ENCODE results near the gene PMM1. TPM values are rescaled to one million over a fixed set of nuclear protein-coding genes. Genes with fewer than 3 reads are reported as not detected.

PMM1 gene
- polyA plus RNA-seq, 1 of the 3 experiments (the other 2 are of a cell fraction): 46.4 TPM

GRCh38 chr22:41551877-41552582, 37.6 kb downstream of the PMM1 start:
- CTCF ChIA-PET: no interaction called here
- 77% methylated on average over 9 of the region's 11 CpGs for WGBS (ENCODE audit: low lambda C conversion rate)
- H3K27ac ChIP-seq (ENCODE audit: low read depth in 2 of 2, low read length in 1 of 2): no peak overlapping the region
- no peaks in the 10 kb centered on the region for H3K27me3 ChIP-seq (ENCODE audit: insufficient read depth)
- H3K4me1 ChIP-seq (ENCODE audit: control insufficient read depth in 1 of 2, insufficient read depth in 2 of 2, low read depth in 1 of 2, low read length in 1 of 2): peaks cover 0 to 8% of the 10 kb centered on the region in 2 experiments; a peak in 1 of 4 replicates
- no peak overlapping the region for H2AFZ ChIP-seq (ENCODE audit: low read depth)
- H3K9me3 ChIP-seq: no peaks in the 10 kb centered on the region
- DNase-seq: no peak
- H4K20me1 ChIP-seq (ENCODE audit: insufficient read depth): no peaks in the 10 kb centered on the region
- no peak overlapping the region for H3K4me2 ChIP-seq
- H3F3A ChIP-seq (replicated peaks; ENCODE audit: insufficient read depth): no peaks in the 10 kb centered on the region
- POLR2A ChIA-PET: no interaction called here
- no peaks in the 10 kb centered on the region for H3K9me2 ChIP-seq
- TF ChIP-seq RFX5 (IDR thresholded peaks at IDR 0.05; ENCODE audit: low read length): no peak
- no peak for TF ChIP-seq FOXM1 (IDR thresholded peaks at IDR 0.05; ENCODE audit: low read depth)
- TF ChIP-seq MEF2A (IDR thresholded peaks at IDR 0.05; ENCODE audit: borderline replicate concordance, low read depth): no peak
- TF ChIP-seq RAD21 (IDR thresholded peaks at IDR 0.05; ENCODE audit: low read length): no peak
- no peak for TF ChIP-seq CHD2 (IDR thresholded peaks at IDR 0.05; ENCODE audit: low read length, partially characterized antibody)
- TF ChIP-seq POLR2AphosphoS5 (IDR thresholded peaks at IDR 0.05; ENCODE audit: low read depth, low read length): no peak
- no peak for TF ChIP-seq PBX3 (IDR thresholded peaks at IDR 0.05)
- no peak for TF ChIP-seq CTCF (IDR thresholded peaks at IDR 0.05)
- TF ChIP-seq USF1 (IDR thresholded peaks at IDR 0.05; ENCODE audit: borderline replicate concordance, low read depth): no peak
- TF ChIP-seq JUND (IDR thresholded peaks at IDR 0.05): no peak
- TF ChIP-seq FOXJ3 (CRISPR knock-in tag; IDR thresholded peaks at IDR 0.05): no peak
- no peak for TF ChIP-seq RCOR1 (IDR thresholded peaks at IDR 0.05; ENCODE audit: low read length)
- TF ChIP-seq NRF1 (IDR thresholded peaks at IDR 0.05; ENCODE audit: low read depth, low read length): no peak
- TF ChIP-seq ZBTB33 (IDR thresholded peaks at IDR 0.05; ENCODE audit: borderline replicate concordance, low read depth): no peak
- no peak for TF ChIP-seq EP300 (IDR thresholded peaks at IDR 0.05; ENCODE audit: borderline replicate concordance in 1 of 2, low read depth in 1 of 2, low read length in 1 of 2)
- no peak overlapping the region for H3K9ac ChIP-seq
- H3K36me3 ChIP-seq (replicated peaks in 1 of 2; ENCODE audit: control insufficient read depth in 1 of 2, insufficient read depth in 2 of 2, low read length in 1 of 2): no peaks in the 10 kb centered on the region
- H3K79me2 ChIP-seq (ENCODE audit: insufficient read depth): no peaks in the 10 kb centered on the region
- H3K4me3 ChIP-seq (ENCODE audit: low read depth in 2 of 2, low read length in 1 of 2): no peak overlapping the region

Data from SK-N-SH (cell line).